Measurements from ENCODE around the gene SEC14L6. TPM values are rescaled to one million over a fixed set of nuclear protein-coding genes. Genes with fewer than 3 reads are reported as not detected.

Gene SEC14L6
- total RNA-seq, 1 donor from 2014 or later: 1.4 TPM

- peaks cover 11% of the 10 kb centered on the region for H3K36me3 Mint-ChIP-seq (ENCODE audit: low read depth, unreplicated experiment)
- no peak overlapping the region for H3K27ac Mint-ChIP-seq (ENCODE audit: unreplicated experiment)
- H3K9me3 Mint-ChIP-seq (ENCODE audit: unreplicated experiment): no peaks in the 10 kb centered on the region
- peaks cover 9% of the 10 kb centered on the region for H3K27me3 Mint-ChIP-seq (ENCODE audit: unreplicated experiment)
- TF ChIP-seq CTCF (IDR thresholded peaks at IDR 0.05; ENCODE audit: unreplicated experiment): no peak
- H3K4me1 Mint-ChIP-seq (ENCODE audit: unreplicated experiment): no peaks in the 10 kb centered on the region
- no peak overlapping the region for H3K4me3 Mint-ChIP-seq (ENCODE audit: unreplicated experiment)
- DNase-seq (ENCODE audit: low spot score): no peak
These were observed 27.1 kb upstream of the SEC14L6 start for GRCh38 chr22:30573594-30574094.

- Mint-ChIP-seq H3K27ac (ENCODE audit: unreplicated experiment) (no peak overlapping the region), H3K4me3 (ENCODE audit: unreplicated experiment) (no peak overlapping the region), H3K4me1 (ENCODE audit: unreplicated experiment) (no peaks in the 10 kb centered on the region), H3K36me3 (ENCODE audit: low read depth, unreplicated experiment) (peaks cover 11% of the 10 kb centered on the region), H3K27me3 (ENCODE audit: unreplicated experiment) (peaks cover 9% of the 10 kb centered on the region), H3K9me3 (ENCODE audit: unreplicated experiment) (no peaks in the 10 kb centered on the region)
- TF ChIP-seq CTCF (IDR thresholded peaks at IDR 0.05; ENCODE audit: unreplicated experiment): no peak
- no peak for DNase-seq (ENCODE audit: low spot score)
These were observed 26.5 kb upstream of the SEC14L6 start for GRCh38 chr22:30572840-30573593.

- no peaks in the 10 kb centered on the region for H3K9me3 Mint-ChIP-seq (ENCODE audit: unreplicated experiment)
- TF ChIP-seq CTCF (IDR thresholded peaks at IDR 0.05; ENCODE audit: unreplicated experiment): no peak
- no peak for DNase-seq (ENCODE audit: low spot score)
- H3K27ac Mint-ChIP-seq (ENCODE audit: unreplicated experiment): no peak overlapping the region
- peaks cover 6% of the 10 kb centered on the region for H3K27me3 Mint-ChIP-seq (ENCODE audit: unreplicated experiment)
- H3K36me3 Mint-ChIP-seq (ENCODE audit: low read depth, unreplicated experiment): peaks cover 8% of the 10 kb centered on the region
- no peaks in the 10 kb centered on the region for H3K4me1 Mint-ChIP-seq (ENCODE audit: unreplicated experiment)
- H3K4me3 Mint-ChIP-seq (ENCODE audit: unreplicated experiment): no peak overlapping the region
These were observed 25.7 kb upstream of the SEC14L6 start for GRCh38 chr22:30572210-30572609.

GRCh38 chr22:30569674-30570202 is 23.2 kb upstream of the SEC14L6 start:
- Mint-ChIP-seq H3K27me3 (ENCODE audit: unreplicated experiment) (peaks cover 6% of the 10 kb centered on the region), H3K27ac (ENCODE audit: unreplicated experiment) (no peak overlapping the region), H3K4me1 (ENCODE audit: unreplicated experiment) (no peaks in the 10 kb centered on the region), H3K9me3 (ENCODE audit: unreplicated experiment) (no peaks in the 10 kb centered on the region), H3K36me3 (ENCODE audit: low read depth, unreplicated experiment) (no peaks in the 10 kb centered on the region), H3K4me3 (ENCODE audit: unreplicated experiment) (no peak overlapping the region)
- no peak for TF ChIP-seq CTCF (IDR thresholded peaks at IDR 0.05; ENCODE audit: unreplicated experiment)
- DNase-seq (ENCODE audit: low spot score): no peak
